ENCODE results near the gene HHATL. TPM values are rescaled to one million over a fixed set of nuclear protein-coding genes. Genes with fewer than 3 reads are reported as not detected.

Gene HHATL
- total RNA-seq, 1 donor from 2014 or later: not detected

- Histone ChIP-seq H3K27ac (no peak overlapping the region), H3K27me3 (no peaks in the 10 kb centered on the region)
- no peak for DNase-seq (ENCODE audit: low spot score in 2 of 2)
Observed at GRCh38 chr3:42691816-42692666, 10.6 kb downstream of the HHATL start.

GRCh38 chr3:42690766-42691680, 11.6 kb downstream of the HHATL start:
- intact Hi-C loops (cut with DNase I): no loop called here
- no peak overlapping the region for H3K27ac ChIP-seq
- H3K9me3 ChIP-seq: no peaks in the 10 kb centered on the region
- H3K4me1 ChIP-seq: peaks cover 0 to 2% of the 10 kb centered on the region in 2 donors
- TF ChIP-seq, protein P1, sequence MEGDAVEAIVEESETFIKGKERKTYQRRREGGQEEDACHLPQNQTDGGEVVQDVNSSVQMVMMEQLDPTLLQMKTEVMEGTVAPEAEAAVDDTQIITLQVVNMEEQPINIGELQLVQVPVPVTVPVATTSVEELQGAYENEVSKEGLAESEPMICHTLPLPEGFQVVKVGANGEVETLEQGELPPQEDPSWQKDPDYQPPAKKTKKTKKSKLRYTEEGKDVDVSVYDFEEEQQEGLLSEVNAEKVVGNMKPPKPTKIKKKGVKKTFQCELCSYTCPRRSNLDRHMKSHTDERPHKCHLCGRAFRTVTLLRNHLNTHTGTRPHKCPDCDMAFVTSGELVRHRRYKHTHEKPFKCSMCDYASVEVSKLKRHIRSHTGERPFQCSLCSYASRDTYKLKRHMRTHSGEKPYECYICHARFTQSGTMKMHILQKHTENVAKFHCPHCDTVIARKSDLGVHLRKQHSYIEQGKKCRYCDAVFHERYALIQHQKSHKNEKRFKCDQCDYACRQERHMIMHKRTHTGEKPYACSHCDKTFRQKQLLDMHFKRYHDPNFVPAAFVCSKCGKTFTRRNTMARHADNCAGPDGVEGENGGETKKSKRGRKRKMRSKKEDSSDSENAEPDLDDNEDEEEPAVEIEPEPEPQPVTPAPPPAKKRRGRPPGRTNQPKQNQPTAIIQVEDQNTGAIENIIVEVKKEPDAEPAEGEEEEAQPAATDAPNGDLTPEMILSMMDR (IDR thresholded peaks at IDR 0.05): no peak
- no peak overlapping the region for H3K4me3 ChIP-seq
- DNase-seq (ENCODE audit: low spot score in 2 of 2): no peak
- no peaks in the 10 kb centered on the region for H3K27me3 ChIP-seq
- no peaks in the 10 kb centered on the region for H3K36me3 ChIP-seq

More at GRCh38 chr3:42691816-42692666, 10.6 kb downstream of the HHATL start:
- no peaks in the 10 kb centered on the region for H3K9me3 ChIP-seq
- H3K4me3 ChIP-seq: no peak overlapping the region
- TF ChIP-seq, protein P1 (IDR thresholded peaks at IDR 0.05): no peak
- H3K4me1 ChIP-seq: no peaks in the 10 kb centered on the region
- no peaks in the 10 kb centered on the region for H3K36me3 ChIP-seq
- intact Hi-C loops (cut with DNase I): no loop called here

DNA sequence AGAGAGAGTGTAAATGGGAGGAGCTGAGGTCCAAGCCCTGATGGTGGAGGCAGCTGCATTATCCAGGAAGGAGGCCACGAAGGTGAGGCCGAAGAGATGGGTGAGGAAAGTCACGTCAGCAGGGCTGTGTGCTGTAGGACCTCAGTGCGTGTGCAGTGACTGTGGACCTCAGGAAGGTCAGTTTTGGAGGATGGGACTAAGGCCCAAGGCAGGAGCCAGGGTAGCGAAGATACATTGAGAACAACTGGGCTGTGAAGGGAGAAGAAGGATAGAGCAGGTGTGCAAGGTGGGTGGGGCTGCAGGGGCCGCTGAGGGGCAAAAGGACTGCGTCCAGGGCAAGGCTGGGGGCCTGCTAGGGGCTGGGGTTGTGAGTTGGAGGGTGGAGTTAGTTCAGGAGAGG, 12.4 kb downstream of the HHATL start:
- H3K36me3 ChIP-seq: no peaks in the 10 kb centered on the region
- intact Hi-C loops (cut with DNase I): no loop called here
- no peaks in the 10 kb centered on the region for H3K9me3 ChIP-seq
- H3K27ac ChIP-seq: no peak overlapping the region
- no peak for DNase-seq (ENCODE audit: low spot score in 2 of 2)
- no peak overlapping the region for H3K4me3 ChIP-seq
- TF ChIP-seq, protein P1 (IDR thresholded peaks at IDR 0.05): no peak
- H3K27me3 ChIP-seq: no peaks in the 10 kb centered on the region
- peaks cover 3 to 11% of the 10 kb centered on the region in 2 donors for H3K4me1 ChIP-seq

GRCh38 chr3:42689421-42690014, 13.1 kb downstream of the HHATL start:
- H3K9me3 ChIP-seq: no peaks in the 10 kb centered on the region
- H3K4me3 ChIP-seq: no peak overlapping the region
- TF ChIP-seq, protein P1 (IDR thresholded peaks at IDR 0.05): no peak
- H3K4me1 ChIP-seq: peaks cover 3 to 17% of the 10 kb centered on the region in 2 donors
- no peak for DNase-seq (ENCODE audit: low spot score in 2 of 2)
- H3K36me3 ChIP-seq: no peaks in the 10 kb centered on the region
- intact Hi-C loops (cut with DNase I): no loop called here
- H3K27ac ChIP-seq: no peak overlapping the region
- no peaks in the 10 kb centered on the region for H3K27me3 ChIP-seq

Measured in ascending aorta (tissue), 2 donors.